DMS53 (cell line): Measurements from ENCODE around the gene PKD1.
A peak's percentile ranks its signal among the peaks of the same experiment; 100 is the strongest.
"Not testable (repeated sequence)": the region's sequence is repeated elsewhere in the genome, so short reads cannot be mapped to it uniquely, and the experiment has no call there.

Experiments
- DNase-seq: peaks from one replicate; lab custom pipeline; 2025; lab: John Stamatoyannopoulos, UW

The PKD1 gene

DNA sequence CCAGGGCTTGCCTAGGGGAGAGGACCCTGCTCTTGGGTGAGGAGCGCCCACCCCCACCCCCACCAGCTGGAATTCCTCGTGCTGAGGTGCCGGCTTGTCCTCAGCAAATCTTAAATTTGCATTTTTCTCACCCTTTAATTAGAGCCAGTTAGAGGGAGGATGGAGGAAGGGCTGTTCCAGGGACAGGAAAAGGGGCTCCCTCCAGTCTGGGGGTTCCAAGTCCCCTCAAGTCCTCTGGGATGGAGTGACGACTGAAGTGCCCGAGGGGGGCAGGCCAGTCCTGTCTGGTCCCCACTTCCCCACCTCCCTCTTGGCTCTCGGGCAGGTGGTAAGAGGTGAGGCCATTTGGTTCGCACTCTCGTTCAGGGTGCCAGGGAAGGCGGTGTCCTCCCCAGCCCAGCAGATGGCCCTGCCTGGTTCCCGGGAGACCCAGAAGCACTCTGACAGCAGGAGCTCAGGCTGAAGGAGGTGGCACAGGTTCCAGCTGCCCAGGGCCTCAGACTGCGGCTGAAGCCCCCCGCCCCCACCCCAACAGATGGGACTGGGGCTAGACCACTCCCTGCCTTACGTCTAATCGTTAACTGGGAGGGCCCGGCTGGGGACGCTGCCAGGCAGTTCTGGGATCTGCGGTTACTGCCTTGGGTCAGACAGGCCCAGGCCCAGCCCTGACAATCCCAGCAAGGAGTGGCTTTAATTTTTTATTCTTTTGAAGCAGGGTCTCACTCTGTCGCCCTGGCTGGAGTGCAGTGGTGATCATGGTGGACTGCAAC lies 14.9 kb upstream of the PKD1 start:
- peak; percentile 84 for DNase-seq

DNA sequence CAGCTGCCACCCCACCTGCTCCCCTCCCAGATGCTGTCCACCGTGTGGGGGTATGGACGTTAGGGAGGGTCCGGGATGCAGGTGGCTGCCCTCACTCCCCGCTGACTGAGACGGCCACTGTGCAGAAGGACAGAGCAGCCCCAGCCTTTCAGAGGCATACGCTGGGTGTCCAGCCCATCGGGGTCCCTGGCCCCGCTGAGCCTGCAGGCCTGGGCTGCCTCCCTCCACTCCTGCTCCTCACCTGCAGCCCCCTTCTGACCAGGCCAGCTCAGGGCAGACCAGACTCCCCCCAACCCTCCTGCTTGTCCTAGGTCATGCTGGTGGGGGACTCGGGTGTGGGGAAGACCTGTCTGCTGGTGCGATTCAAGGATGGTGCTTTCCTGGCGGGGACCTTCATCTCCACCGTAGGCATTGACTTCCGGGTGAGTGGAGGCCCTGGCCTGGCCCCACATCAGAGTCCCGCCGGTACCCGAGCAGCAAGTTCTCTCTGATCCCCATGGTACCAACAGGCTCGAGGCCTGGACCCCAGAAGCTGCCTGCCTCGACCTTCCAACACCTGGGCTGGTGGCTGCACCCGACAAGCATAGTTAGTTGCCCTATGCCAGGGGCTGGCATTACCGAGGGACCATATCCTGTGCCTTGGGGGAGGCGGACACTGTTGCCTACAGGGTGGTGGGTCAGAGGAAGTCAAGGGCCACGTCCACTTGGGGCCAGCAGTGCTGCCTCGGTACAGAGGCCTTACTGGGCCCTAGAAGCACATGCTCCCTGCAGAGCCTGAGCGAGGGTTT lies 14.1 kb upstream of the PKD1 start:
- DNase-seq = peak; percentile 72

DNA sequence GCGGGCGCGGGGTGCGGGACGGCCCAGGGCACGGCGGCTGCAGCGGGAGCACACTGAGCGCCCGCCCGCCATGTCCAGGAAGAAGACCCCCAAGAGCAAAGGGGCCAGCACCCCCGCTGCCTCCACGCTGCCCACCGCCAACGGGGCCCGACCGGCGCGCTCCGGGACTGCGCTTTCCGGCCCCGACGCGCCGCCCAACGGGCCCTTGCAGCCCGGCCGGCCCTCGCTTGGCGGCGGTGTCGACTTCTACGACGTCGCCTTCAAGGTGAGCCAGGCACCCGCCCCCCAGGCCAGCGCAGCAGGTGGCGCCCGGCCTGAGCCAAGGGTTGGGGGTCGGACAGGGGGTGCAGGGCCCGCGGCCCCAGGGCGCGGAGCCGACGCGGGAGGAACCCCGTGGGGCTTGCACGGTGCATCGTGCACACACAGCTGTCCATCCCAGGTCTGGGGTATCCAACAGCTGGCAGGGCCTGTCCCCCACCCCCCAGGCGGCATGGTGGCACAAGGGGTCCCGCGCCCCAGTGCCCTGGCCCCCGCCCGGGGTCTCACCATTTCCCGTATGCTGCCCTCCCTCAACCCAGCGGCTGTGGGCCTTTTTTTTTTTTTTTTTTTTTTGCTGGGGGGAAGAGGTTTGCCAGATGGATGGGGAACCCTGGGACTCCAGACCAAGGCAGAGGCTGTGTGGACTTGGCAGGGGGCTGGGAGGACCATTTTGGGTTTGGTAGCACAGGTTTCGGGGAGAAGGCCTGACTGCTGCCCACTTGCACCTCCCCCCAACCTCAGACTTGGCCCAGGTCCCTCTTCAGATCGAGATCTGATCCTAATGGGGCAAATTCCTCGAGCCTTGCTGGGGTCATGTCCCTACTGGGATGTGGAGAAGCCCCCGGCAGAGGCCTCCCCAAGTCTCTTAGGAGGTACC lies 13.3 kb upstream of the PKD1 start:
- peak; percentile 77 for DNase-seq

DNA sequence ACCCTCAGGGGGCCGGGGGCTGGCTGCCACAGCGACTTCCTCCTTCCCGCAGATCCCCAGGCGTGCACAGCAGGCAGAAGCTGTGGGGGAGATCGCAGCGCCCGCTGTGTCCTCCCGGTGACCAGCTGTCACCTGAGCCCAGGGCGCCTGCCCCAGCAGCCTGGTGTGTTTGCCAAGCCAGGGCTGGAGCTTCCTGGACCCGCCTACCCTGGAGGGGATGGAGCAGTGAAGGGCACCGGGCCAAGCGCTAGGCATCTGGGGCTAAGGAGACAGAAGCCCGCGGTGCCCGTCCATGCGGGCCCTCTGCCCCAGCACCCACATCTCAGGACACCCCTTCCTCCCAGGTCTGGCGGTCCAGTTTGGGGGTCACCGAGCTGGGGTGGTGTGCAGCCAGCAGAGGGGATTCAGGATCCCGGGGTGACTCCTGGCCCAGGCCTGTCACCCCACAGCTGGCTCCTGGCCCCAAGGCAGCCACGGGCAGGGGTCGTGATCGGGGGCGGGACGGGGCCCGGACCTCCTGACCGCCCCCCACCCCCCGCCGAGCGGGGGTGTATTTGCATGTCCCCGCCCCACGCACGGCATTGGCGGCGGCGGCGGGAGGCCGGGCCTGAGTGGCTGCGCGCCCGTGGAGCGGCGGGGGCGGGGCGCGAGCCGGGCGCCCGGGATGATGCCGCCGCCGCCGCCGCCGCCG lies 12.4 kb upstream of the PKD1 start, which contains the start of gene RAB26:
Gene RAB26 (plus strand): TSS at position 645 of the 691 bp plus-strand sequence. CDS start 159 bp downstream, outside the sequence.
- DNase-seq = peak; percentile 97

DNA sequence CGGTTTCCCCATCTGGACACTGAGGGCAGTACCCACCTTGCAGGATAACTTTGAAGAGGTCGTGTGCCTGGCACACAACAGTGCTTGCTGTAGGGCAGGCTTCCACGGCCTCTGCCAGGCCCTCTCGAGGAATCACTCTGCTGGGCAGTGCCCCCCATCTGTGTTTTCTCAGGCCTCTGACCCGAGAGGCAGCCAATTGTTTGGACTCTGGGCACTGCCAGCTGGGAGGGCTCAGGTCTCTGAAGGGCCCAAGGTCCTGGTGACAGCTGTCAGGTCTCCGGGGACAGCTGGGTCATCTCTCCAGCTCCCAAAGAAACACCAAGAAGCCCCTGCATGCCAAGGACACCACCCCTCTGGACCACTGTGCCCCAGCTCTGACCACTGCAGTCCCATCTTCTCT lies 11.7 kb upstream of the PKD1 start:
- peak; percentile 42 for DNase-seq

DNA sequence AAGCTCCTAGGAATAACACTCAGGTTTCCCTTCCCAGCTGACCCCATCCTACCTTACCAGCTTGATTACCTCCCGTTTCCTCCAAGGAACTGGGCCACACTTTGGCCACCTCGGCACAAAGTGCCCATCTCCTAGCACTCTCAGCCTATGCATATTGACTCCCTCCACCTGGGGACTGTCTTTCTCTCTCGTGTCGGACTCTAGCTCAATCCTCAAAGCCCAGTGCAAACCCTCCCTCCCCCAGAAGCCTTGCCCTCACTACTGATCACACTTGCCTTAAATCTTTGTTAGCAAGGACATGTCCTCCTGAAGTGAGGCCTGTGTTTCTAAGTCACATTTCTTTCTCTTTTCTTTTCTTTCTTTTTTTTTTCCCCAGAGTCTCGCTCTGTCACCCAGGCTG lies 10.1 kb upstream of the PKD1 start:
- DNase-seq = no peak

DNA sequence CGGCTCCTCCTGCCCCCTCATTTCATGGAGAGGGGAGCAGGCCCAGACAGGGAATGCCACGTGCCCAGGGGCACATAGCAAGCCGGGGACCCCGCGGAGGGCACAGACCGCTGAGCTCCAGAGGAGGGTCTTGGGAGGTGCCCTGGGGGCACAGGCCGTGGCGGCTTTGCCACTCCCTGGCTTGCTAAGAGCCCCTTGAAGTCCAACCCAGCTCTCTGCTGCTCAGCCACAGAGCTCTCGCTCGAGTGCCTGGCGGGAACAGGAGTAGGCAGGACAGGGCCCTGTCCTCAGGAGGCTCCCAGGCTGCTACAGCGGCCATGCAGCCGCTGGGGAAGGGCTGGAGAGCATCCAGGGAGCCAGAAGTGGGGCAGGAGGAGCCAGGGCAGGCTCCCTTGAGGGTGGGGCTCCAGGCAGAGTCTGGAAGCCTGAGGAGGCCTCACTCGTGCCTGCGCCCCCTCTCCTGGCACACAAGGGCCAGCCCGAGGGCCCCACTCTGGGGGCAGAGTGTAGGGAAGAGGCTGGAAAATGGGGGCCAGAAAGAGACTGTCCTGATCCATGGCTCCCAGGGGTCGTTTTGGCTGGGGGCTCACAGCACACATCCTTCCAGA lies 8.3 kb upstream of the PKD1 start:
- DNase-seq = peak; percentile 66

DNA sequence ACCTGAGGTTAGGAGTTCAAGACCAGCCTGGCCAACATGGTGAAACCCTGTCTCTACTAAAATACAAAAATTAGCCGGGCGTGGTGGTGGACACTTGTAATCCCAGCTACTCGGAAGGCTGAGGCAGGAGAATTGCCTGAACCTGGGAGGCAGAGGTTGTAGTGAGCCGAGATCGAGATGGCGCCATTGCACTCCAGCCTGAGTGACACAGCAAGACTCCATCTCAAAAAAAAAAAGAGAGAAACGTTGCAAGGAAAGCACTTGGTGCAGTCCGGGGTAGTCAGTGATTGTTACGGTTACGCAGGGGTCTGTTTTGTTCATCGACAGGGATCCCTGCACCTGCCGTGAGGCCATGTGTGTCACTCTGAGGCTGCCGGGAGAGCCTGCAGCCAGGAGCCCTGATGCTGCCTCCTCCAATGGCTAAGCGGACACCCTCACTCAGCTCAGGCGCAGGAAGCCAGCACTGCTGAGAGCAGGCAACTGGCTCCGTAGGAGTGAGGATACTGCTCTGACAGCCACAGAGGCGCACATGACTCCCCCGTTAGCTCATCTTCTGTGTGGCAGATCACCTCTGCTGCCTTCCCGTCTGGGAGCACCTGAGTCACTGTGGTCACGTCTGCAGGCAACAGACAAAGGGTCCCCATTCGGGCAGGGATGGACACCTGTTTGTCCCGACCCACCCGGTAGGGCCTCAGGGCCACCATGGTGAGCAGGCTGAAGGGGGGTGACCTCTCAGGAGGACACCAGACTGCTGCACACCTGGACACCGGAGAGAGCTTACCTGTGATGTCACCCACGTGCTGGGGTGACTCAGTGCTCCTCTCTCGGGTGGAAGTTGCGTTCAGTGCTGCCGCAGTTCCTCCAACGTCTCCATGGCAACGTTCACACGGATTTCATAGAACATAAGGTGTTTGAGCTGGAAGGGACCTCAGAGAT lies 7.5 kb upstream of the PKD1 start:
- peak; percentile 95 for DNase-seq

DNA sequence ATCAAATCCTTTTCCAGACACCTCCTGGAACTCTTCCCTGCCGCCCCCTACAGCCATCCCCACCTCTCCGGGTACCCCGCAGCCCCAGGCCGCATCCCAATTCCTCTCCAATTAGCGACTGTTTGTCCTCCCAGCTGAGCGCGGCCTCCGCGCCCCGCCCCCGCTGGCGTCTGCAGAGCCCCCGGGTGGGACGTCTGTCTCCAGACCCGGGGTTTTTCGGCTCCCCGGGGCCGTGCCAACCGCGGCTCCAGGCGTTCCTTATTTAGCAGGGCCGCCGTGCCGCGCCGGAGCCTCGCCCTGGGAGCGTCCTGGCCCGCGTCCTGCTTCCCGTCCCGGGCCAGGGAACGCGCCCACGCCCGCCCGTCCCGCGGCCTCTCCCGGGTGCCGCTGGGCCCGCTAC lies 627 bp downstream of the PKD1 start:
- DNase-seq = not testable (repeated sequence)

DNA sequence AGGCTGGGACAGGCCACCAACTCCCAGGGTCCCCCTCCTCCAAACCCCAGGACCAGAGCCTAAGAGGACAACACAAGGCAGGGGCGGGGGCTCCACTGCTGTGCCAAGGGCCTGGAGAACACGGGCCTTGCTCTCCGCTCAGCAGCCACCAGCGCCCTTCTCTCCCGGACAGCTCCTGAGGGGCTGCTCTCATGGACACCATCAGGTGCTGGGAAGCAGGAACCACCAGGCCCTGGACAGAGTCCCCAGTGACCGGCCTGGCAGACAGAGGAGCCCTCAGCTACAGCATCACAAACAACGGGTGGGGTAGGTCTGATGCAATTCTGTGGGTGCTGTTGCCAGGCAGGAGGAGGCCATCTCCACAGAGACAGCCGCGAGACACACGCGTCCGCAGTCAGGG lies 1.9 kb downstream of the PKD1 start:
- DNase-seq = not testable (repeated sequence)

DNA sequence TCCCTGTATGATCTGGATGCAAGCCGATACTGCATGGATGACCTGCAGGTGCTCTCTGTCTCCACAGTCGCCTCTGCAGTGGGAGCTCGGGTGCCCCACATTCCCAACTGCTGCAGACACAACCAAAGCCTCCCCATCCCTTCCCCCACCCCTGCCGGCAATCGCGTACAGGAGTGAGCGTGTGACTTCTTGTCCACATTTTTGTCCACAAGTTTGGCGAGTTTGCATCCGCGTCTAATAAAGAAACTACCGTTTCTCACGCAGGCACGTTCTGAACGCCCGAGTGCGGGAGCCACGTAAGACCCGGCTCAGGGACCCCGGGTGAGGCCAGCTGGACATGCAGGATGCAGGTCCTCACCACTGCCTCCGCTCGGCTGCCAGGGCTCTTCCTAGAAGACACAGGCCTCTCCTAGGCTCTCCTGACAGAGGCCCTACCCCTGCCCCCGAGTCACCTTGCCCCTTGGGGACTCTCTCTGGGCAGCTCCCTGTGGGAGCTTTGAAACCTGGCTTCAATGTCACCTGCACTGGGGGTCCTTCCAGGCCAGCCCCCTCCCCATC lies 5.7 kb downstream of the PKD1 start:
- not testable (repeated sequence) for DNase-seq

DNA sequence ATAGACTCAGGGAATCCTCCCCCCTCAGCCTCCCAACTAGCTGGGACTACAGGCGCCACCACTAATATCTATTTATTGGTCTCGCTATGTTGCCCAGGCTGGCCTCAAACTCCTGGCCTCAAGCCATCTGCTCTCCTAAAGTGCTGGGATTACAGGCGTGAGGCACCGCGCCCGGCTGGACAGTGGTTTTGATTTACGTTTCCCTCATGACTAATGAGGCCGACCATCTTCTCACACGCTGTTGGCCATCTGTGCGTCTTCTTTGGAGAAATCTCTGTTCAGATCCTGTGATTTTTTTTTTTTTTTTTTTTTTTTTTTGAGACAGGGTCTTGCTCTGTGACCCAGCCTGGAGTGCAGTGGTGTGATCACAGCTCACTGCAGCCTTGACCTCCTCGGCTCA lies 6.4 kb downstream of the PKD1 start:
- not testable (repeated sequence) for DNase-seq

DNA sequence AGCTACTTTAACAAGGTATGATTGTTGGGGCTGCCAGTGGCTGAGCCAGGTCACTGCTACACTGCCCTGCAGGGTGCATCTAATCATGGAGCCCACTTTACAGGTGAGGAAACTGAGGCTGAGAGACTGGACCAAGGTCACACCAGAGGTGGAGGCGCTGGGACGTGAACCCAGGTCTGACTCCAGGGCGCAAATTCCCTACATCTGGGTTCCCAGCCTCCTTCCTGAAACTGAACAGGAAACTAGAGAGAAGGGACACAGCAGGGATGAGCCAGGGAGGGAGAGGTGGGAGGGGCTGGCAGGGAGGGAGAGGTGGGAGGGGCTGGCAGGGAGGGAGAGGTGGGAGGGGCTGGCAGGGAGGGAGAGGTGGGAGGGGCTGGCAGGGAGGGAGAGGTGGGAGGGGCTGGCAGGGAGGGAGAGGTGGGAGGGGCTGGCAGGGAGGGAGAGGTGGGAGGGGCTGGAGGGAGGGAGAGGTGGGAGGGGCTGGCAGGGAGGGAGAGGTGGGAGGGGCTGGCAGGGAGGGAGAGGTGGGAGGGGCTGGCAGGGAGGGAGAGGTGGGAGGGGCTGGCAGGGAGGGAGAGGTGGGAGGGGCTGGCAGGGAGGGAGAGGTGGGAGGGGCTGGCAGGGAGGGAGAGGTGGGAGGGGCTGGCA lies 7.9 kb downstream of the PKD1 start:
- DNase-seq = peak; percentile 72

DNA sequence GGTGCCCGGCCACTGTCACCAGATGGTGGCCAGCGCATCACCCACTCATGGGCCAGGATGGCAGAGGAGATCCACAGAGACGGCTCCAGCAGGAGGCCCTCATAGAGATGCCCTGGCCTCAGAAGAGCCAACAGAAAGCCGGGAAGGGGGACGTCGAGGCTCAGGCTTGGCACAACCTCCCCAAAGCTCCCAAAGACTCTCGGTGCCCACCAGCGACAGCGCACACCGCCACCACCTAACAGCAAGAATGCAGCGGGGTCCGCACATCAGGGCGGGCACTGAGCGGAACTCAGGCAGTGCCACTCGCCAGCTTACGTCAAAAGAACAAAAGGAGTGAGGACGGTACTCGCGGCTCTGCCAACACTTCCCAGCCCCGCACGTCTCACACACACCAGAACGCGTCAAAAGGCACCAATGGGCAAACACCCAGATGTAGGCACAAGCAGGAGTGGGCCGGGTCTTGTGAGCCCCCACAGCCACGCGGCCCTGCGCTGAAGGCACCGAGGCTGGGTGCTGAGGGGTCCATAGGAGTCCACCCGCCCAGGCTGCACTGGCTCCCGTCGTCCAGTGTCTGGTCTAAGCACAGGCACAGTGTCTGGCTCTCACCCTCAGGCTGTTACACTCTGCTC lies 8.7 kb downstream of the PKD1 start:
- DNase-seq = not testable (repeated sequence)

DNA sequence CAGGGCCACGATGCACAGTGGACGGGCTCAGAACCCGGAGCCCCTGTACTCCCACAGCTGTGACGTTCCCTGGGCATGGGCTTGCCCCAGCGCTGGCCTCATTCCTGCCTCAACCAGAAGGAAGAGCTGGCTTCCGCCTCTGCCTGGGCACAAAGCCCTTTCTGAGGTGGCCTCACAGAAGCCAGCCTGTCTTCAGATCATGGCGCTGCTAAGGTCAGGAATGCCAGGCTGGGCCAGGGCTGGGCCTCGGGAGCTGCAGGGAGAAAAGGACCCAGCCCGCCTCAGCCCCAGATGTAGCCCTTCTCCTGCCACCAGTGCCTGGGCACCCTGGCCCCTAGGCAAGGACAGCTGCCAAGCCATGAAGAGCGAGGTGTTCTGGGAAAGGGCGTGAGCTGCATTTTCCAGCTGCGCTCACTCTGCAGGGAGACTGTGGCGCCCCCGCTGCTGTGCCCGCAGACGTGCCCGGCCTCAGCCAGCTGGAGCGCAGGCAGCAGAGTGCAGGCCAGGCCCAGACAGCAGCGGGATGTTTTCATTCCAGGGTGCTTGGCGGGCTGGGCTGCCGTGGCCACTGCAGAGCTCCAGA lies 9.4 kb downstream of the PKD1 start:
- not testable (repeated sequence) for DNase-seq

DNA sequence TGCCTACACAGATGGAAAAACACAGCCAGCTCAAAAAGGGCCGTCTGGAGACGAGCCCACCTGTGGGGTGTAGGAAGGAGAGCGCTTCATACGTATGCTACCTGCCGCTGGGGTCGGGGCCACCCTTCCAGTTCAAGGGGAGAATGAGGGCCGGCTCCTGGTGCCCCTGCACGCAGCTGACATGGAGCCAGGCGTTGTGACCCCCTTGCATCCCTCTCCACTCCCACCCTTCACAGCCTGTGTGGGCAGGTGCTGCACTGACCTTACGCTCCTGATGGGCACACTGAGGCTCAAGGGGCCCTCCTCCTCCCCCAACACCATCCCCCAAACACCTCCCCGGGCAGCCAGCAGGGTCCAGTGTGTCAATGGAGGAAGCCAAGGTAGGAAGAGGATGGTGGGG lies 10.1 kb downstream of the PKD1 start:
- not testable (repeated sequence) for DNase-seq

DNA sequence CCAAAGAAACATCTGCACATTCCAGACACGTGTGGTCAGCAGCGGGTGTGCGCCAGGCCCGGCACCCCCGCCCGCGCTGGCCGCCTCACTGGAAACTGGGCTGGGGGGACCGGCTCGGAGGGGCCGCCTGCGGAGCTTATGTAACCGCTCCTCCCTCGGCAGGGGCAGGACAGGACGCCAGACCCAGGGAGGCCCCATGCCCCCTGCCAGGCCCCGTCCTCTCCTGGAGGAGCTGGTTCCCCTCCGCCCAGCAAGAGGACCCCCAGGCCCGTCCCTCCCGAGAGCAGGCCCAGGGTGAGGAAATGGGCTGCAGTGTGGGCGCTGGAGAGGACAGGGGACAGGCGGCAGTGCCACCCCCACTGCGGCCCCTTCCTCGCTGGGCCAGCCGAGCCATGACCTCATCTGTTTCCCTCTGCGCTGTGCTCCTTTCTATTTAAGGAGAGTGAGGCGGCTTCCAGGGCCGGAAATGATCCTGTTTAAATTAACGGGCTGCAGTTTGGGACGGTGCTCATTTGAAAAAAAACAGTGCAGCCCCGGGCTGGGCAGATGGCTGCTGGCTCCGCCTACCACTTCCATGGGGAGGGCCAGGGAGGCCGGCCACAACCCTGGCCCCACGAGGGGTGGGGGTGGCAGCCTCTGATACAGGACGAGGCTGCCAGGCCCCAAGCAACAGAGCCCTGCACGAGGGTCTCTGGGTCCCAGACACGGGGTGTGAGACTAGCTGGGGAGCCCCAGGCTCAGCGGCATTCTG lies 10.8 kb downstream of the PKD1 start:
- DNase-seq = not testable (repeated sequence)

DNA sequence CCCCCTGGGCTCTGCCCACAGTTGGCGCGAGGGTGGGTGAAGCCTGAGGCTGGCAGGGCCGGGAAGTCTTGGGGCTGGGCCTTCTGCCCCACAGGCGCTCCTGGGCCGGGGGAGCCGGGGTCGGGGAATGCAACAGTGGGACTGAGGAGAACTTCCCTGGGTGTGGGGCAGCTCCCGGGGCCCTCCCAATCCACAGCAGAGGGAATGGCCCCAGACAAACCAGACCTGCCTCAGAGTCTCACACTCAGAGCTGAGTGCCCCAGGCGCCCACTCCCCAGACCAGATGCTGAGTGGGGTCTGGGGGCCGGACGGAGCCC lies 11.4 kb downstream of the PKD1 start:
- DNase-seq = not testable (repeated sequence)
